Inflammatory macrophage treated with lipopolysaccharide for 1 hour (primary cell): ENCODE measurements around the gene MAML3.

Experiments
- DNase-seq, 2 donors: peaks; one replicate each; pipeline ENCODE4 v3.0.0-alpha.2; 2020 to 2022

Gene MAML3

DNA sequence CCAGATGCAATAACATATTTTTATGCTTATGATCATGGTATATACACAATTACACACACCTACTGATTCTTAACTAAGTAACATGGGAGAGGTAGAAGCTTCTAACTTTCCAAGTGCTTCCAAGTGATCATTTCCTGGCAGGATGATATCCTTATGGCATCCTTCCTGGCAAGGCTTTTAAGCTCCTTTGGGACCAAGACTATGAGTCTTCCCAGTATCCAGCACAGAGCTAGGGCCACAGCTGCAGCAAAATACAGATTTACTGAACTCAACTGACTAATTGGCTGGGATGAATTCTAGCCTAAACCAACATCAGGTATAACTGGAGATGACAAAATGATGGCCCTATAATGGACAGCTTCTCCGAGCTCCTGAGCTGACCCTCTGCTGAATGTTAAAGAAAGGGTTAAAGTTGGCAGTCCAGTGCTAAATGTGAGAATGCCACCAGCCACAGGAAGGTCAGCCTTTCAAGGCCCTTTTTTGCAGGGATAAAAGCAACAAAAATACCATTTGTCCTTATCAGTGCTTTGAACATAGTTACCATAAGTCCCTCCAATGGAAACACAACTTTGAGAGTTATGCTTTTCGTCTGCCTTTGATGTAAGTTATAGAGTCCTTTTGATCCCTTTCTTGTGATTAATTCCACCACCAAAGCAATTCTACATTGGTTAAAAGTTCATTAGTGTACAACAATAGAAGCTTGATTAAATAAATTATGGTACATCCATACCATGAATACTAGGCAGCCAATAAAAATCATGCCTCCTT lies 415.0 kb downstream of the MAML3 start:
- DNase-seq: no peak

DNA sequence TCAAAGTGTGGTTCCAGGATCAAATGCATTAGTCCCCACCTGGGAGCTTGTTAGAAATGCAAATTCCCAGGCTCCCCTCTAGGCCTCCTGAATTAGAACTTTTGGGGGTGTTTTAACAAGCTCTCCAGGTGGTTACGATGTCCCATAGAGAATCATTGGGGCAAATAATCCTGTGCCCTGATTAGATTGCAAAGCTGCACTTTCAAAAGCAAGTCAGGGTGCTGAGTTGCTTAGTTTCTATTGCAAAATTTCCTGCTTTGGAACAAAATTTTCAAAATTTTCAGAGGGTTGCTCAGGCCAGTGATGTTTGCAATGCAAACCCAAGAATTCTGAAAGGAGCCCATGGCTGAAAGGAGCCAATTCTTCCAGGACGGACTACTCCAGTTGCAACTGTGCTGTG lies 417.3 kb downstream of the MAML3 start:
- DNase-seq: peak; percentile 50 to 67

DNA sequence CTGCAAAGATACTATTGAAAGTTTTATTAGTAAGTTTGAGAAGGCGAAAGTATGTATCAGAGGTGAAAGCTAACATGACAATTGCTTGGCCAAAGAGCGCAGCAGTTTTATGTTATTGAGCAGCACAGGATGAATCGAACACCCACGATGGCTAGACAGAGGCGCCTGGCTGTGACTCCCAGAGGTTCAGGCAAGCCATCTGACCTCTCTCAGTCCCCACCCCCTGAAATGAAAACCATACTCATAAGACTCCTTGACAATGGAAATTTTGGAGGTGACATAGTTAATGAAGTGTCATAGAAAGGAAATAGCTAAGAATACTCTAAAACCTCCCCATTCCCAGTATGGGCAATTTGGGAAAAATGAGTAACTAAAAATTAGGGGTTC lies 417.7 kb downstream of the MAML3 start:
- peak; percentile 39 to 87 for DNase-seq

DNA sequence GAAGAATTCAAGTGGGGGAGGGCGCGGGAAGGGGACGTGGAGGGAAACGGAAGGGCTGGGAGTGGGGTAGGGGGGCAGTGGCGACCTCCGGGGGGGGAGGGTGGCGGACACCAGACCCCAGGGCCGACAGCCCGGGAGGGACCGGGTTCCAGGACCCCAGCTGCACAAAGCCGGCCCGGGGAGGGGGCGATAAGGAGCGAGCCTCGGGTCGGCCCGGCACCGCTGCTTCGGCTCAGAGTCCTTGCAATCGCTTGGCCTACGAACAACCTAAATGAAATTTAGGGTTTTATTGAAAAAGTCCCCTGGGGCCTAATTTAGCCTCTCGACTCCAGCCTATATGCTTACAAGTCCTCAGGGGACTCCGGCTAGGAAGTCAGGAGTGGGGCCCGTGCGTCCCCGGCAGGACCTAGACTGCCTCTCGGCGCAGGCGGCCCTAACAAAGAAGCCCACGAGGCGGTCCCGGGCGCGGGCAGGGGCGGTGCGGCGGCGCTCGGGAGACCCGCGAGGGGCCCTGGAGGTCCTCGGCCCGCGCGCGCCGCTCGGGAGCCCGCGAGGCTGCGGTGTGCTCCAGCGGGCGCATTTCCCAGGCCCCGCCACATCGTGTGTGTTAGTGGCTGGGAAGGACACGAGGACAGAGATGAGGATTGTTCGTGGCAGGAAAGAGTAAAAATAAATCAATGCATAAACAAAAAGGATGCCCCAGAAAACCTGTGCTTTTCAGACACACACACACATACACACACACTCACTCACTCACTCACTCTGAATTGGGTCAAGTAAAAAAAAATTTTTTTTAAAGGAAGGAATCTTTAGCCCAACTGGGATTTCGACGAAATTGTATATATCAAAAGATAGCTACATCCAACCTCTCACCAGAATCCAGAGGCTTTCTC lies 418.4 kb downstream of the MAML3 start:
- DNase-seq: peak; percentile 49 to 56

DNA sequence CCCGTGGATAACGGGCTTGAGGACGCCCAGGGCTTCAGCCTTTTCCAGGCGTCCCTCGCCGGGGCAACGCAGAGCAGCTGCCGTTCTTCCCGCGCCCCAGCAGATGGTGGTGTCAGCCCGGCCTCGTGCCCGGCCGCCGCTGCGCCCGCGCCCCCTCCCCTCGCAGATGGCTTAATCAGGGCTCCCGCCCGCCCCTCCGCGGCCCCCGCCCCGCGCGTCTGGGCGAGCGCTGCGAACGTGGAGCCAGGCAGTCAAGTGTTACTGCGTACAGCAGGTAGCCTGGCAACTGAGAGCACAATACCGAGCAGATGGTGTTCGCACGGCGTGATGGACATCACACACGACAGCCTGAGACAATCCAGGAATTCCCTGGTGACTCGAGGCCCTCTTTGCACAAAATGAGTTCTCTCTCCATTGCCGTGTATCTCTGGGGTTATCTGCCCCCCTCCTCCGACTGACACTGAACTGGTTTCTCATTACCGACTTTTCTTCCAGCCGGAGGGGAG lies 419.1 kb downstream of the MAML3 start:
- DNase-seq: peak; percentile 77 to 87

DNA sequence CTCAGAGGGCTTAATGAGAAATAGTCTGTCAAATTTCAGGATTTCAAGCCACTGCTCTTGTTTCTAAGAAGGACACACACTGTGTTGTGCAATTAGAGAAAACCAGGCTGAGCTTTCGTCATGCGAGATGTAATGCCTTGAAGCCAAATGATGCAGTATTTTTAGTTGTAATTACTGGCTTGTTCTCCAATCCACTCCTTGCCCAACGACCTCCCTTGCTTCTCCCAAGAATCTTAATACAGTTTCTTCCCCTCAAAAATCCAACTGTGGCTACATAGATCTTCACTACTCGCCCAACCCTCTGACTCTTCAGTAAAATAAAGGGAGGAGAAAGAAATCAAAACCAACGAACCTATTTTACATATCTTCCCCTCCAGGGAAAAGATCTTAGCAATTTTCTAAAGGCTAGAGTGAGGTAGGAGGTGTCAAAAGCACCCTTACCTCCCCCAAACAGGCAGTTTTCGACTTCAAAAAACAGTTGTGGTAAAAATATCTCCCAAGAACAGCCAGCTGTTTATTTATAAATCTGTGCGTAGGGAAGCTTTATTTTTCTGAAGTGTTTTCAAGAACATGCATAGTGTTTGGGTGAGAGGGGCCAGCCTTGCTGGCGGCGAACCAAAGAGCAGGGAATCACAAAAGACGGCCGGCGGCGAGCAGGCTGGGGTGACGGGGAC lies 419.6 kb downstream of the MAML3 start:
- peak; percentile 97 to 98 for DNase-seq

DNA sequence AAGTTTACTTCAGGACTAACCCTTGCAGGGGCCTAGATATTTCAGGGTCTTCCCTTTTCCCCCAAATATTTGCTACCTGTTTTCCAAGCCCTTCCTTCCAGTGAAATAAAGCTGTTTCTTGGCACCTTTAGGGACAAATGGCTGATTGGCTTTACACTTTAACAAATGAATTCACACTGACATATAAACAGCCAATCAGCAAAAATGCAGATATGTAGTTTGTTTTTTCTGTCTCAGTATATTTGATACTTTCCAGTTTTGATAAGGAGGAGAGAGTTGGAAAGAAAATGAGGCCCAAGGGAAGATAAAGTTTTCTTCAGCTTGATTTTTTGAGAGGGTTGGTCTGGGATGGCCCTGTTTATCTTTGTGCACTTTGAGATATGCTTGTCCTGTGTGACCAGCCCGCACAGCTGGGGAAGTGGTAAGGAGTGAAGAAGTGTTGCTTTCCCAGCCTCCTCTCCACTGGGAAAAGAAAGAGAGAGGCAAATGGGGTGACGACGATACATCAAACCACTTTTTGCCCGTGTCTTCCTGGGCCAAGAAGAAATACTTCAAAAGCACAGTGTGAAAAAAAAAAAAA lies 420.9 kb downstream of the MAML3 start:
- no peak for DNase-seq

DNA sequence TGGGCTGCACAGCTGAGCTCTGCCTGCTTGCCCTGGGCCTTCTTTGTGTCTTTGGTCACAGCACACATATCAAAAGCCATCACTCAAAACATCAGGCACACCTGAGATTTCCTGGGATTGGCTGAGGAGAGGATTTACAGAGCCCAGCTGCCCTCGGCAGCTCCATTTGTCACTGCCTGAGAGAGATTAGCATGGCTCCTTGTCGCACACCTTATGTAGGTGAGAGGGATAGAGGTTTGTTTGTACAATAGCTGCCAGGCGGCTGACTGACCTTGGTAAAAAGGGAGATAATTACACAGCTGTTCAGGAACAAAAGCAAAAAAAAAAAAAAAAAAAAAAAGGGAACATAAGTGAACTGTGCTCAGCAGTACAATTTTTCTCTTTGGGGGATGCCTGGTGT lies 425.1 kb downstream of the MAML3 start:
- no peak for DNase-seq

DNA sequence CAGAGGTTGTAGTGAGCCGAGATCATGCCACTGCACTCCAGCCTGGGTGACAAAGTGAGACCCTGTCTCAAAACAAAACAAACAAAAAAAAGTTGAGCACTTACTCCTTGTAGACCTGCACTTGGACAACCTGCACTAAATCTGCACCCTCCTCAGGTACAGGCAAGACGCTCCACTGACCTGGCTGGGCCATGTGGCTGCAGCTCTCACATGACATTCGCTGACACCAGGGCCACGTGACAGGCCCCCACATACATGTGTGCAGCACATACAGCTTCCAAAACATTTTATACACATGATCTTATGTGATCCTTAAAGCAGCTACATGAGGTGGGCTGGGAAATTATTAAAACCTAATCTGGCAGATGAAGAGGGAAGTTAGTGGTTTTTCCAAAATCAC lies 425.8 kb downstream of the MAML3 start:
- DNase-seq: no peak

DNA sequence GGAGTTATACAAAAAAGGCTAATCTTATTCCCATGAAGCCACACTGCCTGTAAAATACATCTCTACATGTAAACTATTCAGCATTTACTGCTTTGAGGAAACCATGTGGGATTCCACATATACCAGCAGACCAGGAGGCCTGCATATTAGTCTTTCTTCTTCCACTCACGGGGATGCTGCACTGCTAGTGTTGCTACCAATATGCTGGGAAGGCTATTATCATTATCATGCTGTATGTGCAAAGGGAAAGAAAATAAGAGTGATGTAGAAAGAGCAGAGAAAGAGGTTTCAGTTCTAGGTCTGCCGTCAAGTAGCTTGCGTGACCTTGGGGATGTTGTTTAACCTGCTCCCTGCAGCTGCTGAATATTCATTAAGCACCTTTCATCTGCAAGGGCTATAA lies 427.4 kb downstream of the MAML3 start:
- DNase-seq: no peak

DNA sequence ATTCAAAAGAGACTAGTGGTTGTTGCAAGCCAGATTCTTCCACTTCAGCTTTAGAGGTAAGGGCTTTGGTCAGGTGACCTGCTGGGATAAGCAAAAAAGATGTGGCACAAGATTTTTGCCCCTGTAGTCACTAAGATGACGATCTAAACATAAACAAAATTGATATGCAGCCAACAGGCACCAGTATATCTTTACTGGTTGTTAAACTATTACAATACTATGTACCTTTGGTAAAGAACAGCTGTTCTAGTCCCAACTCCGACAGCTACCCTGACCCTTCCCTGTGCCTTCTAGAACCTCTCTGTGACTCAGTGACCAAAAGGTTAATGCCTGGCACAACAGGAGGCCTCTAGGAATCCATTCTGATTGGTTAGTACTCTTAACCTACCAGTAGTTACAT lies 428.7 kb downstream of the MAML3 start:
- no peak for DNase-seq

DNA sequence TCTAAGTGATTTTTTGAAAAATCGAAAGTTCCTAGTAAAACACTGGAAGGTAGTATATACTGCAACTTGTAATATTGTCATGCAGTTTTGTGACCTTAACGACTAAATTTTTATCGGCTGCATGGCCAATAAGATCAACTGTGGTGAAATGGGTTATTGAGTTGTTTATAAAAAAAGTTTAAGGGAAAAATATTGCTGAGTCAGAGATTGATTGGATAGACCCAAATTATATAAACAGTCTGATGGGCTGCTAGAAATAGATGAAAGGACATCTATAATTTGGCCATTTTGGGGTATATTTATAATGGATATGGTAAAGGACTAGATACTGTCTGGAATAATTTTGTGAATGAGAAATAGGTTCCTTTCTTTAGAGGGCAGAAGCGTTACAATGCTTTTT lies 432.2 kb downstream of the MAML3 start:
- DNase-seq: no peak

DNA sequence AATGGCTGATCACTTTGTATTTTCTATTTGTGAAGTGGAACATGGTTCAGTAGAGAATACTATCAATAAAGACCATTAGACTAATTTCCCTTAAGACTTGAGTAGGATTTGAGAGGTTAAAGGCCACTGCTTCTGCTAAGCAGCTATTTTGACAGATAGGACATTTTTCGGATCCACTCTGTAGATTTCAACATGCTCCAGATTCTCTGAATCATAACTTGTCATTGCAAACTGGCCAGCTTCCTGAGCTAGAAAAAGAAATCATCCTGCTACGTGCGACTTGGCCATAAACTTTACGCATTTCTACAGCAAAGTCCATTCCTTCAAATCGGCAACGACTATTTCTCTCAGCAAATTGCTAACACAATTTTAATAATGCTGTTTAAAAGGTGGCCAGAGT lies 433.2 kb downstream of the MAML3 start:
- peak in 1 of 2 donors; percentile 18 for DNase-seq

DNA sequence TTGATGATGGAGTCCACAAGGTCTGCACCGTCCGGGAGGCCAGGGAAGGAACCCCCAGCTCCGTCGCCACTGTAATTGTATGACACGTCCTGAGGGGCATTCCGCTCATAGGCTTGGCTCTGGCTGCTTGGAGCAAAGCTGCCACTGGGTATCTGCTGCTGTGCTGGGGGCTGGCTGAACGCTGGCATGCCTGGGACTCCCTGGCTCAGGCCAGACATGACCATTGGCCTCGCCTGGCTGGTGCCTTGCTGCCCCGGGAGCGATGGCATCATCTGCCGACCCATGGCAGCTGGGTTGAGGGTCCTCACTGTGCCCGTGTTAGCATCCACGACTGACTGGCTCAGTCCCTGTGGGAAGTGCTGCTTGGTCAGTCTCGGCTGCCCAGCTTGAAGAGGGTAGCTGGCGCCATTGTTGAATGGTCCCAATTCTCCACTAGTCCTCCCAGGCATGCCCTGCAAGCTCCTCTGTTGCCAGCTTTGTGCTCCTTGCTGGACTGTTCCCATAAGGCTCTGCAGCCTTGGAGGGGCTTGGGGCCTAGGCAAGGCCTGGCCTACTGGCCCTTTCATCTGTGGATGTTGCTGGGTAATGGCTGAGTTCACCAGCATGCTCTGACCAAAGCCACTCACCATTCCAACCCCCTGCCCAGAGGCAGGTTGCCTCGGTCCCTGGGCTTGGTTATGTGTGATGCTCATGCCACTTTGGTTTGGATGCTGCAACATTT lies 434.4 kb downstream of the MAML3 start:
- DNase-seq: no peak

DNA sequence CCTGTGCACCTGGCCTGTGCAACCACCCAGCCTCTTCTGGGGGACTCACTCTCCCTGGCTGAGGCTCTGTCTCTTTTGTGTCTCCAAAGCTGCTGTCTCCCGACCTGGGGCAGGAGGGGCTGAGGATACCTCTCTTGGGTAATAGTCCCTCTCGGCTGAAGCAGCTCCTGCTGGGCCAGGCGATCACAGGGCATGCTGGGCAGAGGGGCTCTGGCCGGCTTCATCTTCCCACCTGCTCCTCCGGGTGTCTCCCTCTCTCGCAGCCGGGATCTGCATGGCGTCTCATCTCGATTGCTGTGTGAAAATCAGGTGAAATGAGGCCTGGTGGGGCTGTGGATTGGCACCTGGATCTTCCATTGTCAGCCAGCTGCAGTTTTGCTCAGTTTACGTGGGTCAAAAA lies 435.2 kb downstream of the MAML3 start:
- no peak for DNase-seq

DNA sequence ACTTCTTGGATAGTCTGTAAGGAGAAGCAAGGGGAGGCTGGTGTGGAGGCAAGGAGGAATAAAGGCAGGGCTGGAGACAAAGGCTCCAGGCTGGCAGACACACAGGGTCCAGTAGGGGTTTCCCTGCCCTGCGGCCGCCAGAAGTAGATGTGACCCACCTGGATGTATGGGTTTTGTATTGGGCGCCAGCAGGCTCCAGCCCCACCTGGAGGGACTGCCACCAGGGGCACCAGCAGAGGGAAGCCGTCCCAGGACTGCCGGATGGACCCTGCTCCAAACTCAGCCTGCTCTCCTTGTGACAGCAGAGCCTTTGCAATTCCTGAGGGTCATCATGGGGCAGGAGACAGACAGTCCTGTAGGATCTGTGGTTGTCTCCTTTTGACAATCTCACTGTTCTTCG lies 435.6 kb downstream of the MAML3 start:
- DNase-seq: no peak

DNA sequence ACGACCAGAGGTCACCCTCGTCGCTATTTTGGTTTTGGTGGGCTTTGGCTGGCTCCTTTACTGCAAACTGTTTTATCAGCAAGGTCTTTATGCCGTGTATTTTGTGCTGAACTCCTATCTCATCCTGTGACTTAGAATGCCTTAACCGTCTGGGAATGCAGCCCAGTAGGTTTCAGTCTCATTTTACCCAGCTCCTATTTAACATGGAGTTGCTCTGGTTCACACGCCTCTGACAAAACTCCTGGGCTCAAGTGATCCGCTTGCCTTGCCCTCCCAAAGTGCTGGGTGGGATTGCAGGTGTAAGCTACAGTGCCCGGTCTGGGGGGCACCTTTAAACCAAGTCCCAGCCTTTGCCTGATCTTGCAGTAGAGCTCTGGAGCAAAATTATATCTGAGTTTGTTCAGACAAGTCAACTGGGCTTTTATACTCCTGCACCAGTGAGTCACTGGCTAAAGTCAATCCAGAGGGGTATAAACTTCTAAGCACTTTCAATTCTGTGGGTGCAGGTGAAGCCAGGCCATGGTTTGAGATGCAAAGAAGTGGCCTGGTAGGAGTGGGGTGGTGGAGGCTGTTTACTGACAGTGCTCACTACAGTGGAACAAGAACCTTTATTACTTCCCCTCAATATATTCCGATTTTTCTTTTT lies 438.1 kb downstream of the MAML3 start:
- no peak for DNase-seq

DNA sequence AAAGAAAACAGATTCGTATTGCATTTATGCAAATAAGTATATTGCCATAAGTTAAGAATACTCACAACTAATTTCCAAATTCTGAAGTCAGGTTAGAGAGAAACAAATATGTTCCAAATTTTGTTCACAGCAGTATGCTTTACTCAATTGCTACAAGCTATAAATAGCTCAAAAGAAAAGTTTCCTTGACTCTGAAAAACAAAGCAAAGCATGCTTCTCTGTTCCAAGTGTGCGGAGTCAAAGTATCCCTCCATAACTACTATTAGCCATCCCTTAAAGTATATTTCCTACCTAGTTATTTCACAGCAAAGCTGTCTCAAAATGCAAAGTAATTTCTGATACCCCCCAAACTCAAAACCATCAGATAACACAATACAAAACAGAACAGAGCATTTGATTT lies 441.1 kb downstream of the MAML3 start:
- no peak for DNase-seq

DNA sequence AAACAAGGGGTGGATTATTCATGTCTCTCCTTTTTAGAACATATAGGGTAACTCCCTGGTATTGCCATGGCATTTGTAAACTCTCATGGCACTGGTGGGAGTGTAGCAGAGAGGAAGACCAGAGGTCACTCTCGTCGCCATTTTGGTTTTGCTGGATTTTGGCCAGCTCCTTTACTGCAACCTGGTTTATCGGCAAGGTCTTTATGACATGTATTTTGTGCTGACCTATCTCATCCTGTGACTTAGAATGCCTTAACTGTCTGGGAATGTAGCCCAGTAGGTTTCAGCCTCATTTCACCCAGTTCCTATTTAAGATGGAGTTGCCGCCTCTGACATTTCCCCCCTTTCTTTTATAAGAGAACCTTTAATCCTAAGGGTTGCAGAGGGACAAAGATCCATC lies 442.5 kb downstream of the MAML3 start:
- DNase-seq: no peak

DNA sequence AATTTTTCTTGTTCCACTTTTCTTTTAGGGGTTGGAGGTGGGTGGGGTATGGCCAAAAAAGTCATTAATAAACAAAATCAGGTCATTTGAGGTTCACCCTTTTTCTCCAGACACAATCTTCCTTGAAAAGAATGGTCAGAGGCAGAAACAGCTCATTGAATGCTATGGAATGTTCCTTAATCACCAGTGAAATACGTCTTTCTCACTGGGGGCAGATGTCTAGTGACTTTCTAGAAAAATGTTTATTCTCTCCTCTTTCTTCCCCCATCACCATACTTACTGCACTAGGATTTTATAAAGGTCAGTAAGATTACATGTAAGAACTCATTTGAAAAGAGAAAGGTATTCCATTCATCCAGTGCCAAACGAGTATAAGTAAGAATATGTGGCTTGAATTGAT lies 443.9 kb downstream of the MAML3 start:
- DNase-seq: no peak

DNA sequence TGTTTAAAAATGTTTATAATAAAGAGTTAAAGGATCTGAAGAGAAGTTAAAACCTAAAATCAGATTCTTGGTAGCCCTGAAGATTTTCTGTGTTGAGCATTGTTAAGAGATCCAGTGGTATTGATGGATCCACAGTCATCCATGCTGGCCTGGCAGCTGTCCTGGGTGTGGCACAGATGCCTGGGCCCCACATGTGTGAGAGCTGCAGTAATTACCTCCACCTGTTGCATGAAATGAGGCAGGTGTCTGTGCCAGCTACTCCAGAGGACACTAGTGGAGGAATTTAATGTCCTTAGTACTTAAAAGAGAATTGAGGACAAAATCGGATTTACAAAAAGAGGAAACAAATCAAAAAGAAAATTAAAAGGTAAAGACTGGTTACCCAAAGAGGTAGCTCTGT lies 444.3 kb downstream of the MAML3 start:
- no peak for DNase-seq

DNA sequence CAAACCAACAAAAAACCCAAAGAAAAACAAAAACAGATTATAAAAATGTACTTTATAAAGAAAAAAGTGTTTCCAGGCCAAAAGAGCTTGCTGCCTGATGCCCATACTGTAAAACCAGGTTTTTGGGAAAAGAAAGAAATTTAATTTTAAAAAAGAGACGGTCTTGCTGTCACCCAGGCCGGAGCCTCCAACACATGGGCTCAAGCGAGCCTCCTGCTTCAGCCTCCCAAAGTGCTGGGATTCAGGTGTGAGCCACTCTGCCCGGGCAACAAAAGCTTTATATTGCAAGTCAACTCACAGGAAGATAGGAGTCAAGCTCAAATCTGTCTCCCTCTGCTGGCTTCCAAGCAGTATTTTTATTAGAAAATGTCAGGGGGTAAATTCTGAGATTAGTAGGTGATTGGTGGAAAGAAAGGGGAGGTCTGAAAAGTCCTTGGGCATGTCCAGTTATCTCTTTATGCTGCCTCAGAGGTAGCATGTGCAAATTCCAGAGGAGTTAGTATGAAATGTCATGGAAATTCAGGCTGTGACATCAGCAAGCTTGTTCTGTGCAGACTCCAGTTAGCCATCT lies 449.0 kb downstream of the MAML3 start:
- no peak for DNase-seq
